ENCODE measurements around the gene CEBPB.
"Not testable (repeated sequence)": the region's sequence is repeated elsewhere in the genome, so short reads cannot be mapped to it uniquely, and the experiment has no call there.

The CEBPB gene

DNA sequence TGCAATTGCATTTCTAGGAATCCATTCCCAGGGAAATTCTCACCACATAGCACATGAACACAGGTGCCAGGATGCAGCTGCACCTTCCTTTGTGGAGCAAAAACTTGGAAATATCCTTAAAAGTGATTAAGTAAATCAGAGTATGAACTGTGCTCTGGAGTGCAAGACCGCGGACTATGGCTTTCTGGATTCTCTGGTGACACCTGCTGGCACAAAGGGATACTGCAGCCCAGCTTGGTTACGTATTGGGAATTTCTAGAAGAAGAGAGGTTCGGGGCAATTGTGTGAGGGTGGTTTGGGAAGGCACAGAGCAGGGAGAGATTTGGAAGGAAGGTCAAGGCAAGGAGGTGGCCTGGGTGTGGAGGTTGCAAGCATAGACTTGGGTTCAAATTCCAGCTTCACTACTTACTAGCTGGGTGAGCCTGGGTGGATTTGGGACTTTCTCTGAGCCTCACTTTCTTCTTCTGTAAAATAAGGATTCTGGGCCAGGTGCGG lies 21.3 kb upstream of the CEBPB start:
- peak in 1 of 2 experiments; percentile 60 for DNase-seq (ENCODE audit: low read depth in 2 of 2)

DNA sequence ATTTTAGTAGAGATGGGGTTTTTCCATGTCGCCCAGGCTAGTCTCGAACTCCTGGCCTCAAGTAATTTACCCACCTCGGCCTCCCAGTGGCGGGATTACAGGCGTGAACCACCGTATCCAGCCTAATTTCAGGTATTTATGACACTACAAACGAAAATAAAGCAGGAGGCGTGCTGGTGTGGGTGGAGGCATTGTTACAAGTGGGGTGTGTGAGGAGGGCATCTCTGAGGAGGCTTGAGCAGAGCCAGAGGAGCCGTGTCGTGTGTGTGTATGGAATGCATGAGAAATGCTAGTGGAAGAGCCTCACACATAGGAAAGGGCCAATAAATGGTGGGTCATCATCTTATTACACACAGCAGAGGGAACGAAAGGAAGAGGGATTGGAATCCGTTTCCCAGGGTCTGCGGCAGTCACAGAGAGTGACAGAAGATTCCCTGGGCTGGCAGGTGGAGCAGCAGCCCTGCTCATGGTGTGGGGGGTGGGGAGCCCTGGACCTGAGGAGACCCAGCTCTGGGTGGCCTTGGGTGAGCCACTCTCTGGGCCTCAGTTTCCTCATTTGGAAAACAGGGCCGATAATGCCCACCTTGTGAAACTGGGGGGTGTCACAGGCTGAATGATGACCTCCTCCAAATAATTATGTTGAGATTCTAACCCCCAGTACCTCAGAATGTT lies 19.9 kb upstream of the CEBPB start:
- DNase-seq (ENCODE audit: low read depth in 2 of 2), result no peak

DNA sequence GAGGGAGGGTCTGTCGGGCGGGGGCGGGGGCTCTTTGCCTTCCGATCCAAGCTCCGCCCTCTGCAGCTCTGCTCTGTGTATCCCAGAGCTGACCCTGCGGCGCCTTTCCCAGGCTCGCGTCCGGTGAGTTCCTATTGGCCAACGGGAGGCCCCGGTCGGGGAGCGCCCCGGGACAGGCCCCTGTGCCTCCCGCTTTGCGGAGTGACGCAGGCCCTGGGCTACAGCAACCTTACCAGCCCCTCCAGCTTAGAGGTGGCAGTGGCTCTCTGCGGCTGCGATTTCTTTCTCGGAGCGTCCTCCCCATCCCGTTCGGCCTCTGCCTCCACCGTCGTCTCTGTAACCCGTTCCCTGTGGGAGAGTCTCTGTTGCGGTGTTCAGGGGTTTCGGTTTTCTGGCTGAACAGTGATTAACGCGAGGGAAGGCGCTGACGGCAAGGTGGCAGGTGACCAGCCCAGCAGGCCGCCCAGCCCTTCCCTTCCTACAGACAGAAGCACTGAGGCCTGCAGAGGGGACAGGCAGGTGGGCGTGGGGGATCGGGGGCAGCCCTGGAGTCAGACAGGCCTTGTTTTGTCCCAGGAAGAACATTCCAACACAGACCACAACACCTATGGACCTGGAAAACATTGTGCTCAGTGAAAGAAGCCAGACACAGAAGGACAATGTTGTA lies 18.1 kb upstream of the CEBPB start:
- DNase-seq (ENCODE audit: low read depth in 2 of 2), result no peak

DNA sequence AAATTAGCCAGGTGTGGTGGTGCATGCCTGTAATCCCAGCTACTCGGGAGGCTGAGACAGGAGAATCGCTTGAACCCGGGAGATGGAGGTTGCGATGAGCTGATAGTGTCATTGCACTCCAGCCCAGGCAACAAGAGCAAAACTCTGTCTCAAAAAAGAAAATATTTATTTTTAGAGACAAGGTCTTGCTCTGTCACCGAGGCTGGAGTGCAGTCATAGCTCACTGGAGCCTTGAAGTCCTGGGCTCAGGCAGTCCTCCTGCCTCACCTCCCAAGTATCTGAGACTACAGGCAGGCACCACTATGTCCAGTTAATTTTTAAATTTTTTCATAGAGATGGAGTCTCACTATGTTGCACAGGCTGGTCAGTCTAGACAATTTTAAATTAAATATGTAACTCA lies 16.2 kb upstream of the CEBPB start:
- DNase-seq (ENCODE audit: low read depth in 2 of 2), result no peak

DNA sequence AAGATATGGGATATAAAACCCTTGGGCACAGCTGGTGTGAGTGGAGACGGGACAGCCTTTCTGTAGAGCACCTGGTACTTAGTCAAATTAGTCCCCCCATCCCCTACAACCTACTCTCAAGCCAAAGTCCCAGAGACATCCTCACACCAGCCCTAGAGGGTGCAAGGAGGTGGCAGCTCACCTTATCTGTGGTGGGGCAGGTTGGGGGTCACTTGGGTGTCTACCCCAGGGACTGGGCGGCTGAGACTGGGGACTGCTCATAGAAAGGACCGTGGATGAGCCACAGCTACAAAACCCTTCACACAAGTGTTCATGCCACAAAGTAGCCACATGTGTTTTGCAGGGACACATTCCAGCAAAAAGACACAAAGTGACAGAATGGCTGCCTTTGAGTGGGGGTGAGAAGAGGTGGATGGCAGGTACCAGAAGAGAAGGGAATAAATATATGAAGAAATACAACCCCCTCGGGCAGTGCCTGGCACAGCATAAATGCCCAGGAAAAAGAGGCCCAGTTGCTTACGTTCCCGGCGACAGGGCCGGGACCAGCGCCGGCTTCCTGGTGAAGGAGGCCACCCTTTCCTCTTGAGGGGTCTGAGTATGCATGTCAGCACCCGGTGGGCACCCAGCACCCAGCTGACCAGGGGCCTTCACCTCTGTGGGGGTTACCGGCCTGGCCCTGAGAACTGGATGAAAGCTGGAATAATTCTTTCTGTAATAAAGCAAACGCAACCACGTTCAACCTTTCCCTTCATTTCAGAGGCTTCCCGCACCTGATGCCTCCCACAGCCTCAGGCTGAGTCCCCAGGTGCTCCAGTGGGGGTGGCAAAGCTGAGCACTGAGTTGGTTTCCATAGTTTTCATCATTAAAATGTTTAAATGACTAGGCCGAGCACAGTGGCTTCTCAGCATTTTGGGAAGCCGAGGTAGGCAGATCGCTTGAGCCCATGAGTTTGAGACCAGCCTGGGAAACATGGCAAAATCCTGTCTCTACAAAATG lies 14.4 kb upstream of the CEBPB start:
- DNase-seq (ENCODE audit: low read depth in 2 of 2), result no peak

DNA sequence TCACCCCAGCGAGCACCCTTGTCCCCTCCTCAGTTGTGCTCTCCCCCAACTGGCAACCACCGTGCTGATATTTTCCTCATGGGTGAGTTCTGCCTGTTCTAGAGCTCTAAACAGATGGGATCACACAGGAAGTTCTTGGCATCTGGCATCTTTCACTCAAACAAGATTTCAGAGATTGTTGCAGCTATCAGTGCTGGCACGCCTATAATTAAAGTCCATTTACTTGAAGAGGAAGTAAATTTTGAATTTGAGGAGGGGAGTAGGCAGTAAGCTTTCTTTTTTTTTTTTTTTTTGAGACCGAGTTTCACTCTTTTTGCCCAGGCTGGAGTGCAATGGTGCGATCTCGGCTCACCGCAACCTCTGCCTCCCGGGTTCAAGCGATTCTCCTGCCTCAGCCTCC lies 12.0 kb upstream of the CEBPB start:
- not testable (repeated sequence) for DNase-seq (ENCODE audit: low read depth in 2 of 2)

DNA sequence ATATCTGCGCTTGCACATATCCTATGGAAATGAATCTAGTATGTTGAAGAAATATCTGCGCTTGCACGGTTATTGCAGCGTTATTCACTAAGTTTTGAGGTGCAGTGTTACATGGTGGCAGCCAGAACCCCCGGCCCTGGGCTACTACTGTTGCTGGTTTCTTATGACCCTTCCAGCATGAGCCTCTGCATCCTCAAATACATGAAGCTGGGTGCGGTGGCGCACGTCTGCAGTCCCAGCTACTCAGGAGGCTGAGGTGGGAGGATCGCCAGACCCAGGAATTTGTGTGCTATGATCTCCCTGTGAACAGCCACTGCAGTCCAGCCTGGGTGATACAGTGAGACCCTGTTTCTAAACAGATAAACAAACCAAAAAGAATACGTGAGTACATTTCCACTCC lies 9.3 kb upstream of the CEBPB start:
- DNase-seq (ENCODE audit: low read depth in 2 of 2), result no peak

DNA sequence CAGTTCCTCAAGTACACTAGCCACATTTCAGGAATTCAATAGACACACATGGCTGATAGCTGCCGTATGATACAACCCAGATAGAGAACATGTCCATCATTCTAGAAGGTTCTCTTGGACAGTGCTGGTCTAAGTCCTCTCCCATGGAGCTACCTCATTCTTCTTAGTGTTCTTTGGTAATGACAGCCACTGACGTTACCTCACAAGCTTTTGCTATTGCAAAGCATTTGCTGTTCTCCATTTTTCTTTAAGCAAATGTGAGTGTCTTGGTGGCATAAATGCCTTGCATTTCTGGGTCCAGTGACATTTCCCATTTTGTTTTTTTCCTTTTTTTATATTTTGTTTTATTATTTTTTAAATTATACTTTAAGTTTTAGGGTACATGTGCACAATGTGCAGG lies 8.3 kb upstream of the CEBPB start:
- no peak for DNase-seq (ENCODE audit: low read depth in 2 of 2)

DNA sequence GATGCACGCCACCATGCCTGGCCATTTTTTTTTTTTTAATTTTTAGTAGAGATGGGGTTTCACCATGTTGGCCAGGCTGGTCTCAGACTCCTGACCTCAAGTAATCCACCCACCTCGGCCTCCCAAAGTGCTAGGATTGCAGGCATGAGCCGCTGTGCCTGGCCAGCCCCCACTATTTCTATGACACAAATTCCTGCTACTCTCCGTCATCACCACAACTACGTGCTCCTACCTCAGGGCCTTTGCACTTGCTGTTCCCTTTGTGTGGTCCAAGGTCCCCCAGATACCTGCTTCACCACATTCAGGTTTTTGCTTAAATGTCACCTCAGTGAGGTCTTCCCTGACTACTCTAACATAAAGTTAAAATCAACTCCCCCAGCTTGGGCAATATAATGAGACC lies 5.2 kb upstream of the CEBPB start:
- DNase-seq (ENCODE audit: low read depth in 2 of 2), result no peak

DNA sequence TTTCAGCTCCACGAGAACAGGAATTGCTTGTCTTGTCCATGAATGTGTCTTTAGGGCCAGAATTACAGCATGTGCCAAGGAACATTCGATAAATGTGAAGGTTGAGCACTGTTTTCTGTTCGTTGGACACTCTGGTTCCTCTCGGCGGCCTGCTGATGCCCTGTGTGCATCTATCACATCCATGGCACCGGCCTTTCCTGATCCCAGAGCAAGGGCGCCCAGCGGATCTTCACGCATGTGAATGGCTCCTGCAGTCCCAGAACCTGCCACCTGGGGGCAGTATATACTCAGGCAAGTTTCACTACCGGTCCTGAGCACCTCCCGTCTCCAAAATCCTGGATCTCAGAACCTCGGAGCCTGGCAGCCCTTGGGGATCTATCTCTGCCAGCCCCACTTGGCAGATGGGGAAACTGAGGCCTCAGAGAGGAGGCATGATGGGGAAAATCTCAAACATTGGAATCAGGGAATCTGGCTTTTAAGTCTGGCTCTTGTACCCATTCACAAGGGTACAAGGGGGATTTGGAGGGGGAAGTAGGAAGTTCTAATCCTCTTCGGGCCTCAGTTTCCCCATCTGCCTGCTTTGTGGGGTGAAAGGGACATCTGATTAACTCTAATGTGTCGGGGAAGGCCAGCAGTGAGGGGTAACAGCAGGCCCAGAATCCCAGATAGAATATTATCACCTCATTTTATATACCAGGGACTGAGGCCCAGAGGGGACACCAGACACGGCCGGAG lies 4.3 kb upstream of the CEBPB start:
- DNase-seq (ENCODE audit: low read depth in 2 of 2), result peak; percentile 51 to 59

DNA sequence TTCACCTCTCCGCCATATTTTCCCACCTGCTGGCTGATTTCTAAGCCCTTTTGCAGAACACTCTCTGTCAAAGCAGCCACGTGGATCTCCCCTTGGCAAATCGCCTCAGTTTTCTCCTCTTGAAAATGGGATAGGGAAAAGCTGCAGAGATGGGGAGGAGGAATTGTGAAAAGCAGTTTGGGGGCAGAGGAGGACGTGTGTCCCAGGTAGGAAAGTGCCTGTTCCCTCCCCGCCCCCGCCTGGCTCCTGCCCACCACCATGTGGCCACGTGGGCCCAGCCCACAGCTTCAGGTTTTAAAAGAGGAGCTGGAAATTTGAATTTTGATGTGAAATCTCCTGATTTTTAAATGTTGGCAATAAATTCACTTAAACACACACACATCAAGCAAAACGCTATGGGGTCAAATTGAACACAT lies 3.6 kb upstream of the CEBPB start:
- no peak for DNase-seq (ENCODE audit: low read depth in 2 of 2)

DNA sequence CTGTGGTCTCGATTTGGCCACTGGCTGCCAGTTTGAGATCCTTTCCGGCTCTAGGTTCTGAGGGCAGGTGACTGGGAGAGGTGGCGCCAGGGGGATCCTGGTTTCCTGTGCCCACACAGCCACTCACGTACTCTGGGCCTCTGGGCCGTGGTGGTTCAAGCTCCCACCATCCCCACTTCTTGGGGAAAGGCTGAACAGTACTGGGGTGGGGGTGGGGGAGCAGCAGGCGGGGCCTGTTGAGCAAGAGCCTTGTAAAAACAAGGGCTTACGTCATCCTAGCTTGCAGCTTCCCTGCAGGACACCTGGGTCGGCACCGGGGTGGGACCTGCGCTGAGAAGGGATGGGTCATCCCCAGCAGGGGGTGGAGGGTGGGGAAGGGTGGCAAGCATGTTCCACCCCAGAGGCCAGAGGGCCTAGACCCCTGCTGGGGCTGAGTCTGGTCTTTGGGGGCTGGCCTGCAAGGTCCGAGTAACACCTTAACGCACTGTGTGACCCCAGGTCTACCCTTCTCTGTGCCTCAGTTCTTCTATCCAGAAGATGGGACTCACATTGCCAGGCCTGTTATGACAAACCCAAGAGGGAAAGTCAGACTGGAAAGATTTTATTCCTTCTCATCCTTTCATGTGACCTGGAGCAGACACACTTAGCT lies 3.1 kb upstream of the CEBPB start:
- no peak for DNase-seq (ENCODE audit: low read depth in 2 of 2)

DNA sequence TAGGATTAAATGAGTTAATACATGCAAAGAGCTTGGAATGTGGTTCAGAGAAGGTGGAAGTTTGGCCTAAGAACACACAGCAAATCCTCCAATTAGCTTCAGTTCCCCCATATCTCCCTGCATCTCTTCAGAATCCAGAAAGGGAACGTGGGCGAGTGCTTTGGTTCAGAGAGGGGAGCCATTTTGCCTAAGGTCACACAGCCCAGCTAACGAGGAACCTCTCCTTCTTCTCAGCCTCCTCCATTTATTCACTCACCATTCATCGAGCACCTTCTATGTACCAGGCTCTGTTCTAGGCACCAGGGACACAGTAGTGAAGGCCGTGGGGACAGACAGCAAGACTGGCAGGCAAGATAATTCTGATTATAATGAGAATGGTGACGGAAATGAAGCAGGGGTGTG lies 2.3 kb upstream of the CEBPB start:
- no peak for DNase-seq (ENCODE audit: low read depth in 2 of 2)

DNA sequence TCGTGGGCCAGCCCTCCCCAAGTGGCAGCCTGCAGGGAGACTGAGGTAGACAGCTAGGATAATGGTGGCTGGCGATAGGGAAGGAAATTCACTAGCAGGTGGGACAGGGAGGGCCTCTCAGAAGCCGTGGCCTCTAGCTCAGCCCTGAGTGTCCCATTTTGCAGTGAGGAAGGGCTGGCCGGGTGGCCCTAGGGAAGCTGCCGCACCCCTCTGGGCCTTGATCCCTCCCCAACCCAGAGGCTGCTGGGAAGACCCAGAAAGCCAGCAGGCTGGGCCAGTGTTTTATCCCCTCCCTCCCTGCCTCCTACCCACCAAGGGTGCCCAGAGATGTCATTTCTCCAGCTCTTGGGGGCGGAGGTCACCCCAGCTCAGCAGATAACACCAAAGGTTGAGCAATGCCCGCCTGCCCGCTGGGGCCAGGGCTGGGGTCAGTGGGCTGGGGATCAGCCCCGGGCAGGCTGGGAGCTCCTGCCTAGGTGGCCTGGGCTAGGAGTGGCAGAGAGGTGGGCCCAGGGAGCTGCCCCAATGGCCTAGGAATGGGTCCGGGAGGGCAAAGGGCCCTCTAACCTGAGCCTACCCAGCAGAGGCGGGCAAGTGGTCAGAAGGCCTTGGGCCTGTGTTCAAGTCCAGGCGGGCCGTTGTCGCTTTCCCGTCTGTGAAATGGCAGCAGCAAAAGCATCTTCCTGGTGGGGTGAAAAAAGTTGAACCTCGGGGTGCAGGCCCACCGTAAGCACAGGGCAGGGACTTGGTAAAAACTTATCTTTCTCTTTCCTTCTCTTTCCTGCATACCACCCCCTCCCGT lies 1.6 kb upstream of the CEBPB start:
- DNase-seq (ENCODE audit: low read depth in 2 of 2), result no peak

DNA sequence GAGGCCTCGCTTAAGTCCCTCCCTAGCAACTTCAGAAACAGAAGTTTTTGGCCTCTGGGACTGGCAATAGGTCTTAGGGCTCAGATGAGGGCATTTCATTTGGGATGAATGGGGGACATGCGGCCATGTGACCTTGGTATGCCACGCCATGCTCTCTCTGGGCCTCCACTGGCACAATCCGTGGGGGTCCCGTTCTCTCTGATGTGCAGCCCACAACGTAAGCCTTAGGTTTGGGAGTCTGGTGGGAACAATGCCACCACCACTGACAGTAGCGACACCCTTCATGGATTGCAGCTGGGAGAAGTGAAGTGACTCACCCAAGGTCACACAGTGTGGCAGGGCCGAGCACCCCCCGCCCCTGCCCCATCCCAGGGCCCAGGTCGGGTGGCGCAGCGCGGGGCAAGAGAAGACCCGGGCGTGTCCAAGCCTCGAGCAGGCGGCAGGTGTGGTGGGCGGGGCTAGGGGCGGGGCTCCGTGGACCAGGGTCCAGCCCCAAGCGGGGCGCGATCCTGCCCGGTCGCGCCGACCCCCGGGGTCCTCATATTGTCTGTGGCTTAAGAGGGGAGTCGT lies 864 bp upstream of the CEBPB start:
- no peak for DNase-seq (ENCODE audit: low read depth in 2 of 2)

DNA sequence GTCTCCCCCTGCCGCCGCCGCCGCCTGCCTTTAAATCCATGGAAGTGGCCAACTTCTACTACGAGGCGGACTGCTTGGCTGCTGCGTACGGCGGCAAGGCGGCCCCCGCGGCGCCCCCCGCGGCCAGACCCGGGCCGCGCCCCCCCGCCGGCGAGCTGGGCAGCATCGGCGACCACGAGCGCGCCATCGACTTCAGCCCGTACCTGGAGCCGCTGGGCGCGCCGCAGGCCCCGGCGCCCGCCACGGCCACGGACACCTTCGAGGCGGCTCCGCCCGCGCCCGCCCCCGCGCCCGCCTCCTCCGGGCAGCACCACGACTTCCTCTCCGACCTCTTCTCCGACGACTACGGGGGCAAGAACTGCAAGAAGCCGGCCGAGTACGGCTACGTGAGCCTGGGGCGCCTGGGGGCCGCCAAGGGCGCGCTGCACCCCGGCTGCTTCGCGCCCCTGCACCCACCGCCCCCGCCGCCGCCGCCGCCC lies 474 bp downstream of the CEBPB start:
- peak in 1 of 2 experiments; percentile 49 for DNase-seq (ENCODE audit: low read depth in 2 of 2)

DNA sequence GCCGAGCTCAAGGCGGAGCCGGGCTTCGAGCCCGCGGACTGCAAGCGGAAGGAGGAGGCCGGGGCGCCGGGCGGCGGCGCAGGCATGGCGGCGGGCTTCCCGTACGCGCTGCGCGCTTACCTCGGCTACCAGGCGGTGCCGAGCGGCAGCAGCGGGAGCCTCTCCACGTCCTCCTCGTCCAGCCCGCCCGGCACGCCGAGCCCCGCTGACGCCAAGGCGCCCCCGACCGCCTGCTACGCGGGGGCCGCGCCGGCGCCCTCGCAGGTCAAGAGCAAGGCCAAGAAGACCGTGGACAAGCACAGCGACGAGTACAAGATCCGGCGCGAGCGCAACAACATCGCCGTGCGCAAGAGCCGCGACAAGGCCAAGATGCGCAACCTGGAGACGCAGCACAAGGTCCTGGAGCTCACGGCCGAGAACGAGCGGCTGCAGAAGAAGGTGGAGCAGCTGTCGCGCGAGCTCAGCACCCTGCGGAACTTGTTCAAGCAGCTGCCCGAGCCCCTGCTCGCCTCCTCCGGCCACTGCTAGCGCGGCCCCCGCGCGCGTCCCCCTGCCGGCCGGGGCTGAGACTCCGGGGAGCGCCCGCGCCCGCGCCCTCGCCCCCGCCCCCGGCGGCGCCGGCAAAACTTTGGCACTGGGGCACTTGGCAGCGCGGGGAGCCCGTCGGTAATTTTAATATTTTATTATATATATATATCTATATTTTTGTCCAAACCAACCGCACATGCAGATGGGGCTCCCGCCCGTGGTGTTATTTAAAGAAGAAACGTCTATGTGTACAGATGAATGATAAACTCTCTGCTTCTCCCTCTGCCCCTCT lies 1.1 kb downstream of the CEBPB start:
- DNase-seq (ENCODE audit: low read depth in 2 of 2), result no peak

DNA sequence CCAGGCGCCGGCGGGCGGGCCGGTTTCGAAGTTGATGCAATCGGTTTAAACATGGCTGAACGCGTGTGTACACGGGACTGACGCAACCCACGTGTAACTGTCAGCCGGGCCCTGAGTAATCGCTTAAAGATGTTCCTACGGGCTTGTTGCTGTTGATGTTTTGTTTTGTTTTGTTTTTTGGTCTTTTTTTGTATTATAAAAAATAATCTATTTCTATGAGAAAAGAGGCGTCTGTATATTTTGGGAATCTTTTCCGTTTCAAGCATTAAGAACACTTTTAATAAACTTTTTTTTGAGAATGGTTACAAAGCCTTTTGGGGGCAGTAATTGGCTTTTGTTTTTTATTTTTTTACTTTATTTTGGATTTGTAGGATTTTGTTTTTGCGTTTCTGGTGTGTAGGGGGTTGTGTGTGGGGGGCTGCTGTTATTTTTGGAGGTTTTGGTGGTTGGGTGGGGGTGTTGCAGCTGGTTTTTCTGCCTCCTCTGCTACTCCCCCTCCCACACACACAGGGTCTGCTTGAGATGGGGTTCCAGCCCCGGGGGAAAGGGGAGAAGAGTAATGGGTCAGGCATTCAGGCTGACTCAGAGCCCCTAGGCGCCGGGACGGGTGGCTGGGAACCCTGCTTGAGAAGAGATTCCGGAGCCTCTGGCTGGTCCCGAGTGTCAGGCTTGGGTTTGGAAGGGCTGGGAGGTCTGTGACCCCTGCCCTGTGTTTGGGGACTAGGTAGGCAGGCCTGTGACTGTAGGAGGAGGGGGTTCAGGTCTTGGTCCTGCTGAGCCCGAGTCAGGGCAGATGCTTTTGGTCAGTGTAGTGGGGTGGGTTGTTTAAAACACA lies 2.0 kb downstream of the CEBPB start:
- peak; percentile 83 to 86 for DNase-seq (ENCODE audit: low read depth in 2 of 2)

Data from fibroblast of skin of left quadriceps (primary cell).